ENCODE measurements around the gene TFF2. TPM values are rescaled to one million over a fixed set of nuclear protein-coding genes. Genes with fewer than 3 reads are reported as not detected.

The TFF2 gene
- total RNA-seq, 2 donors from 2014 or later = not detected

DNA sequence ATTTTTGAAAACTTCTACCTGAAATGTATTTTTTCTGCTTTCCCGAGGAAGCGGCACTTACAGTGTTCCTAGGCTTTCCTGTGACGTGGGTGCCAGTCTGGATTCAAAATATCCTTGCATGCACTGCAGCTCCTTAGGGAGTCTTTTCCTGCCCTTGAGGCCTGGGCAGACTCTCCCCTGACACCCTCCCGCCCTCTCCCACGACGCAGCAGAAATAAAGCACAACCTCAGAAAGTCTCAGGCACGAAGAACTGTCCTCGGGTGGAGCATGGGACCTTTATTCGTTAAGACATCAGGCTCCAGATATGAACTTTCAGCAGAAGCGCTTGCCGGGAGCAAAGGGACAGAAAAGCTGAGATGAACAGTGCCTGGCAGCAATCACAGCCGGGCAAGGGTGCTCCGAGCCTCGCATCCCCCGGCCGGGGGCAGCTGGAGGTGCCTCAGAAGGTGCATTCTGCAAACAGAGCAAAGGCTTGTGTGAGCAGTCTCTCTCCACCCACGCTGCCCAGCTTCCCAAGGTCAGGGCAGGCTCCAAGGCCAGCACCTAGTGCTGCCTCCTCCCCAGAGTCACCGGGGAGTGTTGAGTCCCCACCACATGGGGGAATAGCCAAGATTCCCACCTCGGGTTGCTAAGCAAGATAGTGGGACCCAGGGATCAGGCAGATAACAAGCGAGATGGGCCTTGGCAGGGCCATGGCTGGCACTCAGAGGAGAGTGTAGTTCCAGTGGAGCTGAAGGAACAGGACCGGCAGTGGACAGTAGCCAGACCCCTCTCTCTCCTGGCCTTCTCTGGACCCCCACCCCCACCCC lies 38.8 kb downstream of the TFF2 start:
- no peak overlapping the region for H3K4me3 Mint-ChIP-seq
- H3K27me3 Mint-ChIP-seq = peaks cover 4 to 8% of the 10 kb centered on the region in 2 donors
- DNase-seq (ENCODE audit: low spot score) (peak; percentile 40), ATAC-seq (no peak)
- H3K36me3 Mint-ChIP-seq = no peaks in the 10 kb centered on the region
- H3K27ac Mint-ChIP-seq = no peak overlapping the region
- H3K4me1 Mint-ChIP-seq (ENCODE audit: low read depth in 2 of 2) = no peaks in the 10 kb centered on the region
- no peaks in the 10 kb centered on the region for H3K9me3 Mint-ChIP-seq

- no peaks in the 10 kb centered on the region for H3K4me1 Mint-ChIP-seq (ENCODE audit: low read depth in 2 of 2)
Observed at GRCh38 chr21:42311160-42311559, 39.6 kb downstream of the TFF2 start.

GRCh38 chr21:42310411-42311001 lies 40.3 kb downstream of the TFF2 start:
- DNase-seq (ENCODE audit: low spot score) (no peak), ATAC-seq (no peak)
- no peaks in the 10 kb centered on the region for H3K36me3 Mint-ChIP-seq
- H3K9me3 Mint-ChIP-seq = no peaks in the 10 kb centered on the region
- H3K27ac Mint-ChIP-seq = no peak overlapping the region
- no peak overlapping the region for H3K4me3 Mint-ChIP-seq
- H3K4me1 Mint-ChIP-seq (ENCODE audit: low read depth in 2 of 2) = no peaks in the 10 kb centered on the region
- peaks cover 10 to 13% of the 10 kb centered on the region in 2 donors for H3K27me3 Mint-ChIP-seq

More at GRCh38 chr21:42311160-42311559, 39.6 kb downstream of the TFF2 start:
- Mint-ChIP-seq H3K9me3 (no peaks in the 10 kb centered on the region), H3K4me3 (no peak overlapping the region), H3K27me3 (peaks cover 10 to 13% of the 10 kb centered on the region in 2 donors), H3K36me3 (no peaks in the 10 kb centered on the region), H3K27ac (no peak overlapping the region)
- DNase-seq (ENCODE audit: low spot score) (peak; percentile 38), ATAC-seq (no peak)

DNA sequence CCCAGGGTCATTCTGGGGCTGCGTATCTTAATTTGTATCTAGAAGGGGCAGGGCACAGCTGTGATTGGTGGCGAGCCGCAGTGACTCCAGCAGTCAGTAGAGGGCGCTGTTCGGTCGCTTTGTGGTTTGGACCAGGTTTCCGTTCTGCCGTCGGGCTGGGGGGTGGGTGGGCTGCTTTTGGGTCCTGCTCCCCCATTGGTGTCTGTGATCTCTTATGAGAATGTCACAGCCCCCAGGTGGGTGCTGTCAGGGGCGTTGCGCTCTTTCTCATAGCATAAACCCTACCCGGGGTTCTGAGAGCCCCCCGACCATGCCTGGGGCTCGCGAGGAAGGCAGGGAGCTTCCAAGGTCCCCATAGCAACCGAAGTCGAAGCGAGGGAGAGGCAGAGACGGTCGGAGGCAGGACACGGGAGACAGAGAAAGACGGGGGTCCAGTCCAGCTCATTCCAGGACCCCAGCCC lies 41.0 kb downstream of the TFF2 start:
- H3K4me3 Mint-ChIP-seq = no peak overlapping the region
- H3K27ac Mint-ChIP-seq = no peak overlapping the region
- ATAC-seq = peak; percentile 37 to 58
- H3K27me3 Mint-ChIP-seq = peaks cover 10 to 13% of the 10 kb centered on the region in 2 donors
- H3K36me3 Mint-ChIP-seq = no peaks in the 10 kb centered on the region
- H3K9me3 Mint-ChIP-seq = no peaks in the 10 kb centered on the region
- DNase-seq (ENCODE audit: low spot score) = peak; percentile 59
- no peaks in the 10 kb centered on the region for H3K4me1 Mint-ChIP-seq (ENCODE audit: low read depth in 2 of 2)

DNA sequence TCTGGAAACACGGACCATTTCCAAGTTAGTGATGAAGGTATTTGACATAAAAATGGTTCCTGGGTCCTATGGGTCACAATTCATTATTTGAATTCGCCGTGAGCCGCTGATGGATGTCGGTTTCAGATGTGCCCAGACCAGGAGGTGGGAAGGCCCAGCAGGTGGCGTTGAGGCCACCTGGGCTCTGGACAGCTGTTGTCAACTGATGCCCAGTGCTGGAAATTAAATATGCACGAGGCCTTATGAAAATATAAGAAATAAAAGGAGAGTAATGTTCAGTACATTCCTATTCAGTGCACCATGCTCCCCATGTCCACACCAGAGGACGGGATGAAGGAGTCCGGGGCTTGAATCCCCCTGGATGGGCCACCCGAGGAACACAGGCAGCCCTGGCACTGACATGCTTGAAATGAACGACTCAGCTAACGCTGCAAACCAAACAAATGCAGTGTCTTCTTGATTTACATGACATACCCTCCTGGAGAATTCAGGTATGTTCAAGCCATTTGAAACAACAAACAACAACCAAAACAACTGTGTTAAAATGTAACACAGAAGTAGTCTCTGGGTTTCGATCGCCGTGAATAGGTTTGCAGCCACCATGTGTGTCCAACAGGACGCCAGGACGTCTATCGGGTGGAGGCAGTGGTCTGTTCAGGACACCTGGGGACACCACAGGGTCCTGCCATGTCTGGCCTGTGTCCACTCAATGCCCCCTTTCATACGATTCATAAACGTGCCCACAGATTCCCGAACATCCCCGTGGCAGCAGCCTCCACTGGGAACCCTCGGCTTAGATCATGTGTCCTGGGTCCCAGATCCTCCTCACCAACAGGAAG lies 41.7 kb downstream of the TFF2 start:
- Mint-ChIP-seq H3K4me3 (no peak overlapping the region), H3K27ac (no peak overlapping the region), H3K36me3 (no peaks in the 10 kb centered on the region), H3K9me3 (no peaks in the 10 kb centered on the region), H3K4me1 (ENCODE audit: low read depth in 2 of 2) (no peaks in the 10 kb centered on the region), H3K27me3 (peaks cover 10 to 16% of the 10 kb centered on the region in 2 donors)
- DNase-seq (ENCODE audit: low spot score) = no peak
- ATAC-seq = peak in 1 of 2 donors; percentile 15

DNA sequence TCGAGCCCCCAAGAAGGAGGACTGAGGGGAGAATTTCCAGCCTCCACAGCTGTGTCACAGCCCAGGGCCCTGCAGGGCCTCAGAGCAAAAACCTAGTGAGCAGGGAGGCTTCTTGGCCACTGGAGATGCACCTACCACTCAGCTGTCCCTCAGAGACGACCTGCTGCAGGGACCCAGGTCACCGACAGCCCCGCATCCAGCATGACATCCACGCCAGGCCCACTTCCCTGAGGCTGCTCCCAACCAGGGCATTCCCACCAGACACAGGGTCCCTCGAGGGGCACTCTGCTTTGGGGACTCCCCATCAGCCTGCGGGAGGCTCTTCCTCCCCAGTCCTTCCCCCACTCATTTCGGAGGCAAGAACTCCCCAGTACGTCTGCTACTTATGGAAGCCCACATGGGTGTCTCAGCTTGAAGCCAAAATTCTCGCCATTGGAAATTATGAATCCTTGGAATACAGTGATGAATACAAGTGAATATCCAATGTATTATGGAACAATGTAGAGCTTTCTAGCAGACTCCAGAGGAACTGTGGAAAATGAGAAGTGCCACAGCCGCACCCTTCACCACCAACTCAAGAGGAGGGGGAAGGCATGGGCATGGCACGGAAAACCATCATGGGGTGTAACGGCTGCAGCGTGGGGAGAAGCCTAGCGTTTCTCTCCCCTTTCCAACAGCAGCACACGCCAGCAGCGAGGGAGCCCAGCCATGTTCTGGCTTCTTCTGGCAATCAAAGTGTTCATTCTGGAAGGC lies 42.5 kb downstream of the TFF2 start:
- peaks cover 10 to 16% of the 10 kb centered on the region in 2 donors for H3K27me3 Mint-ChIP-seq
- ATAC-seq (no peak), DNase-seq (ENCODE audit: low spot score) (peak; percentile 26)
- H3K36me3 Mint-ChIP-seq = no peaks in the 10 kb centered on the region
- H3K27ac Mint-ChIP-seq = no peak overlapping the region
- H3K4me1 Mint-ChIP-seq (ENCODE audit: low read depth in 2 of 2) = no peaks in the 10 kb centered on the region
- H3K4me3 Mint-ChIP-seq = no peak overlapping the region
- no peaks in the 10 kb centered on the region for H3K9me3 Mint-ChIP-seq

GRCh38 chr21:42307106-42307505 lies 43.7 kb downstream of the TFF2 start:
- no peak overlapping the region for H3K27ac Mint-ChIP-seq

GRCh38 chr21:42306366-42307035 lies 44.3 kb downstream of the TFF2 start:
- Mint-ChIP-seq H3K36me3 (no peaks in the 10 kb centered on the region), H3K4me3 (no peak overlapping the region), H3K4me1 (ENCODE audit: low read depth in 2 of 2) (no peaks in the 10 kb centered on the region), H3K9me3 (no peaks in the 10 kb centered on the region), H3K27ac (no peak overlapping the region), H3K27me3 (peaks cover 10 to 16% of the 10 kb centered on the region in 2 donors)
- ATAC-seq (no peak), DNase-seq (ENCODE audit: low spot score) (peak; percentile 37)

More at GRCh38 chr21:42307106-42307505, 43.7 kb downstream of the TFF2 start:
- no peak for DNase-seq (ENCODE audit: low spot score)
- no peak for ATAC-seq
- peaks cover 10 to 16% of the 10 kb centered on the region in 2 donors for H3K27me3 Mint-ChIP-seq
- no peaks in the 10 kb centered on the region for H3K4me1 Mint-ChIP-seq (ENCODE audit: low read depth in 2 of 2)
- H3K9me3 Mint-ChIP-seq = no peaks in the 10 kb centered on the region
- H3K4me3 Mint-ChIP-seq = no peak overlapping the region
- no peaks in the 10 kb centered on the region for H3K36me3 Mint-ChIP-seq

- ATAC-seq (no peak), DNase-seq (ENCODE audit: low spot score) (peak; percentile 35)
- Mint-ChIP-seq H3K9me3 (no peaks in the 10 kb centered on the region), H3K4me3 (no peak overlapping the region), H3K27ac (no peak overlapping the region), H3K4me1 (ENCODE audit: low read depth in 2 of 2) (no peaks in the 10 kb centered on the region), H3K27me3 (peaks cover 10 to 16% of the 10 kb centered on the region in 2 donors), H3K36me3 (no peaks in the 10 kb centered on the region)
Observed at GRCh38 chr21:42305707-42306147, 45.1 kb downstream of the TFF2 start.

- Mint-ChIP-seq H3K9me3 (no peaks in the 10 kb centered on the region), H3K27me3 (peaks cover 10 to 12% of the 10 kb centered on the region in 2 donors), H3K27ac (no peak overlapping the region), H3K36me3 (no peaks in the 10 kb centered on the region), H3K4me3 (no peak overlapping the region), H3K4me1 (ENCODE audit: low read depth in 2 of 2) (peaks cover 0 to 3% of the 10 kb centered on the region in 2 donors)
- peak; percentile 35 for DNase-seq (ENCODE audit: low spot score)
- ATAC-seq = no peak
Observed at GRCh38 chr21:42304556-42305454, 46.0 kb downstream of the TFF2 start.

DNA sequence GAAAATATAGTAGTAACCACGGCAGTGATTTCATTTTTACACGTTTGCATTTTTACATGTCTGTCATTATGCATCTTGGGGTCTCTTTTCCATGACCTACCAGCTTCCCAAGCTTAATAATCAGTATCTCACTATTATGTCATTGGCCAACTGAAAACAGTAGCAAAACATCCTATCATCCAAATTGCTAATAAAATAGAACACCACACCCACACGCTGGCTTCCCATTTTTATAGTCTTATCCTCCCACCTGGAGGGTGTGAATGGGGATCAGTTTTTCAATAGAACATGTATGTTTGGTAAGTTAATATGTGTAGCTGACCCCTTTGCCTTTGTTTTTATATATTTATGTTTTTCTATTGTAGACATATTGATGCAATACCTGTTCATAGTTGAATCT lies 47.4 kb downstream of the TFF2 start:
- ATAC-seq = no peak
- H3K9me3 Mint-ChIP-seq = no peaks in the 10 kb centered on the region

GRCh38 chr21:42302794-42303193 lies 48.0 kb downstream of the TFF2 start:
- ATAC-seq (no peak), DNase-seq (ENCODE audit: low spot score) (peak; percentile 59)
- Mint-ChIP-seq H3K27me3 (peaks cover 10% of the 10 kb centered on the region in 2 donors), H3K36me3 (no peaks in the 10 kb centered on the region), H3K4me3 (no peak overlapping the region), H3K27ac (no peak overlapping the region), H3K4me1 (ENCODE audit: low read depth in 2 of 2) (peaks cover 0 to 3% of the 10 kb centered on the region in 2 donors), H3K9me3 (no peaks in the 10 kb centered on the region)

More for the DNA sequence above, 47.4 kb downstream of the TFF2 start:
- Mint-ChIP-seq H3K4me3 (no peak overlapping the region), H3K27me3 (peaks cover 10 to 12% of the 10 kb centered on the region in 2 donors), H3K36me3 (no peaks in the 10 kb centered on the region), H3K4me1 (ENCODE audit: low read depth in 2 of 2) (peaks cover 0 to 3% of the 10 kb centered on the region in 2 donors), H3K27ac (no peak overlapping the region)
- no peak for DNase-seq (ENCODE audit: low spot score)

Measured in natural killer cell treated with Interleukin-12 subunit alpha and Interleukin-12 subunit beta and Interleukin-15 and Interleukin-18, amount 100 ng/mL, for 72 hours (primary cell).